Duodenal mucosa (tissue), 2 donors: ENCODE measurements around the gene SLC24A4.
"Not testable (repeated sequence)": the region's sequence is repeated elsewhere in the genome, so short reads cannot be mapped to it uniquely, and the experiment has no call there.

Experiments used
- H3K27ac ChIP-seq: one replicate; pipeline ENCODE4 v1.7.0; 2013; ENCODE audit warnings: low read depth, low read length
- H3K27me3 ChIP-seq, 2 donors: one replicate each; pipeline ENCODE4 v1.7.0; 2013; ENCODE audit warnings: low read length in 2 of 2, control low read depth in 1 of 2; ENCODE audit not compliant: insufficient read depth in 2 of 2, control insufficient read depth in 1 of 2
- H3K36me3 ChIP-seq, 2 donors: one replicate each; pipeline ENCODE4 v1.7.0; 2013; ENCODE audit warnings: low read length in 2 of 2, control low read depth in 1 of 2; ENCODE audit not compliant: insufficient read depth in 2 of 2, control insufficient read depth in 1 of 2
- H3K4me1 ChIP-seq, 2 donors: one replicate each; pipeline ENCODE4 v1.7.0; 2013; ENCODE audit warnings: low read length in 2 of 2, control low read depth in 1 of 2; ENCODE audit not compliant: insufficient read depth in 2 of 2, control insufficient read depth in 1 of 2
- H3K4me3 ChIP-seq, 2 donors: one replicate each; pipeline ENCODE4 v1.7.0; 2013; ENCODE audit warnings: low read length in 2 of 2, low read depth in 1 of 2
- H3K9ac ChIP-seq, 2 donors: one replicate each; pipeline ENCODE4 v1.7.0; 2013; ENCODE audit warnings: low read length in 2 of 2, low read depth in 1 of 2
- H3K9me3 ChIP-seq, 2 donors: one replicate each; pipeline ENCODE4 v1.7.0; 2013; ENCODE audit warnings: low read length in 2 of 2, control low read depth in 1 of 2; ENCODE audit not compliant: control insufficient read depth in 1 of 2

The SLC24A4 gene

DNA sequence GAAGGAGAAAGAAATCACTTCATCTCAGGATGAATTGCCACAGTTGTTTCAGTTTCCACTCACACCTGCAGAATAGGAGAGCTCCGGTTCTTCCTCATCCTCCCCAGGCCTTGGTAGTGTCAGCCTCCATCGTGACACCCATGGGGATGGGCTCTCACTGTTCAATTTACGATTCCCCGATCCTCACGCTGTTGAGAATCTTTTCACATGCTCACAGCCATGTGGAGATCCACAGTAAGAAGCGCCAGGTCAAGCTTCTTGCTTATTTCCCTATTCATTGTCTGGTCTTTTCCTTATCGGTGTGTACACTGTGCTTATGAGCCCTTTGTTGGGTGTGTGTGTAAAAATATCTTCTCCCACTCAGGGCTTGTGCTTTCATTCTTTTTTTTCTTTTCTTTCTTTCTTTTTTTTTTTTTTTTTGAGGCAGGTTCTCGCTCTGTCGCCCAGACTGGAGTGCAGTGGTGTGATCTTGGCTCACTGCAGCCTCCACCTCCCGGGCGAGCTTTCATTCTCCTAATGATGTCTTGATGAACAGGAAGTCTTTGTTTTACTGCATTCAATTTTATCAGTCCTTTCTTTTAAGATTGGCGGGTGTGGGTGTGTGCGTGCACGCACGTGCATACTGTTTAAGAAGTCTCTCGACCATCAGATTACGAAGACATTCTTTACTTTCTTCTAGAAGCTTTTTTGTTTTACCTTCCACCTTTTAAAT is 212.1 kb downstream of the SLC24A4 start:
- no peaks in the 10 kb centered on the region for H3K9me3 ChIP-seq
- peaks cover 18 to 28% of the 10 kb centered on the region in 2 donors for H3K4me1 ChIP-seq
- no peaks in the 10 kb centered on the region for H3K36me3 ChIP-seq
- no peak overlapping the region for H3K27ac ChIP-seq
- H3K4me3 ChIP-seq = peak overlapping the region in 1 of 2 donors; percentile 23
- H3K27me3 ChIP-seq = no peaks in the 10 kb centered on the region
- H3K9ac ChIP-seq = no peak overlapping the region

DNA sequence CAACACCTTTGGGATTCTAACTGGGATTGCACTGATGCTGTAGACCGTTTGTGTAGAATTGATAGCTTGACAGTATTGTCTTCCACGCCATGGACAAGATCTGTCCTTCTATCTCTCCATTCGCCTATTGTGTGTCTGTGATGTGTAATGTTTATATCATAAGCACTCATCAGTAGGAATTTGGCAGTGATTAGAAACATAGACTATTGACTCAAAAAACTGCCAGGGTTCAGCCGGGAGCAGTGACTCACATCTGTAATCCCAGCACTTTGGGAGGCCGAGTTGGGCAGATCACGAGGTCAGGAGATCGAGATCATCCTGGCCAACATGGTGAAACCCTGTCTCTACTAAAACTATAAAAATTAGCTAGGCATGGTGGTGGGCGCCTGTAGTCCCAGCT is 213.3 kb downstream of the SLC24A4 start:
- H3K9me3 ChIP-seq, H3K9ac ChIP-seq, H3K27ac ChIP-seq, H3K36me3 ChIP-seq, H3K27me3 ChIP-seq, H3K4me3 ChIP-seq: not testable (repeated sequence)
- H3K4me1 ChIP-seq = peaks cover 28 to 40% of the 10 kb centered on the region in 2 donors

DNA sequence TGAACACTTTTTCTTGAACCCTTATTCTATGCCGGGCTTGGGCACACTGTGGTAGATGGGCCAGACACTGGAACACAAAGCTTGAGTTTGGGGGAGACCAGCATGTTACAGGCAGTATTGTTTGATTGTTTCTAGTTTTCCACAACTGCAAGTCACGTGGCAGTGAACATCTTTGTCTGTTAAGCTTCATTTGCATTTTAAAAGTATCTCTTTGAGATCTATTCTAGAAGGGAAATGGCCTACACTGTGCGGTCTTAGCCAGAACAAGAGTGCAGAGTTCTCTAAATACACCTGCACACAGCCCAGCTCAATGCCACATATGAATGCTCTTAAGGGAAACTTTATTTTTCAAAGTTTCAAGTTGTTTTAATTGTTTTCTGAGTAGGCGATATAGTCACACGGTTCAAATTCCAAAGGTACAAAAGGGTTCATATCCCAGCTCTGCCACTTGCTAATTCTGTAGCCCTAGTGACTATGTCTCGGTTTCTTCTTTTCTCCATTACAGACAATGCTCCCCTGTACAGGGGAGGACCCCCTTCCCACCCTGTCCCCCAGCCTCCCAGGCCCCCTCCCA is 215.5 kb downstream of the SLC24A4 start:
- H3K27me3 ChIP-seq = no peaks in the 10 kb centered on the region
- H3K4me3 ChIP-seq = no peak overlapping the region

GRCh38 chr14:92539419-92539818 is 216.5 kb downstream of the SLC24A4 start:
- peaks cover 28 to 40% of the 10 kb centered on the region in 2 donors for H3K4me1 ChIP-seq
- no peak overlapping the region for H3K4me3 ChIP-seq
- H3K27ac ChIP-seq = peak overlapping the region; percentile 44
- no peaks in the 10 kb centered on the region for H3K27me3 ChIP-seq
- no peaks in the 10 kb centered on the region for H3K36me3 ChIP-seq
- H3K9me3 ChIP-seq = no peaks in the 10 kb centered on the region
- peak overlapping the region in 1 of 2 donors; percentile 55 for H3K9ac ChIP-seq

More for the DNA sequence above, 215.5 kb downstream of the SLC24A4 start:
- Histone ChIP-seq H3K4me1 (peaks cover 28 to 40% of the 10 kb centered on the region in 2 donors), H3K36me3 (no peaks in the 10 kb centered on the region), H3K9me3 (no peaks in the 10 kb centered on the region), H3K9ac (no peak overlapping the region), H3K27ac (no peak overlapping the region)

GRCh38 chr14:92539875-92540274 is 216.9 kb downstream of the SLC24A4 start:
- peak overlapping the region; percentile 44 for H3K27ac ChIP-seq
- H3K9ac ChIP-seq = peak overlapping the region; percentile 45 to 55
- no peaks in the 10 kb centered on the region for H3K9me3 ChIP-seq
- H3K27me3 ChIP-seq = no peaks in the 10 kb centered on the region
- no peak overlapping the region for H3K4me3 ChIP-seq
- H3K36me3 ChIP-seq = no peaks in the 10 kb centered on the region
- peaks cover 28 to 40% of the 10 kb centered on the region in 2 donors for H3K4me1 ChIP-seq

DNA sequence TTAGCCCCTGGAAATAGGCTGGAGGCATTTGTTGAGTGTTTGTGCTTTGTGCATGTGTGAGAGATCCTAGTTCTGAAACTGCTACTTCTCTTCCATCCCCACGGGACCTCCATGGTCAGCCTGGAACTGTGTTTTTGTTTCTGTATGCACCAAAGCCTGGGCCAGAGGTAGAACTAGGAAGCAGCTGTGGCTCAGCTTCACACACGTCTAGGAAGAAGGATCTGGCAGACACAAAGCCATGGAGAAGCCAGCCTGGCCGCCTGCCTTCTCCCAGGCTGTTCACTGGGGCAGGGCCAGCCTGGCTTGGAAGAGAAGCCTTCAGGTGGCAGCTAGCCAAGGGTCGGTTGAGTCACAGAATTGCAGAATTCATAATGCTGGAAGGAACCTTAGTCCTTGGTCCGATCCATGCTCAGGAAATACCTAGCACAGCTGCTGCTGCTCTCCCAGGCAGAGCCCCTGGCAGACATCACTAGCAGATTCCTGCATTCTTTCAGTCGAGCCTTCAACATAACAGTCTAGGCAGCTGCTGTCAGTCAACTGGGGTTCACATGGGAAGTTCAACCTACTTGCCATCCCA is 217.6 kb downstream of the SLC24A4 start:
- Histone ChIP-seq H3K4me3 (no peak overlapping the region), H3K9ac (peak overlapping the region in 1 of 2 donors; percentile 55), H3K9me3 (no peaks in the 10 kb centered on the region)

GRCh38 chr14:92542766-92543554 is 220.0 kb downstream of the SLC24A4 start:
- H3K27ac ChIP-seq = no peak overlapping the region
- H3K36me3 ChIP-seq = no peaks in the 10 kb centered on the region

More for the DNA sequence above, 217.6 kb downstream of the SLC24A4 start:
- Histone ChIP-seq H3K4me1 (peaks cover 28 to 36% of the 10 kb centered on the region in 2 donors), H3K27ac (peak overlapping the region; percentile 44), H3K27me3 (no peaks in the 10 kb centered on the region), H3K36me3 (no peaks in the 10 kb centered on the region)

DNA sequence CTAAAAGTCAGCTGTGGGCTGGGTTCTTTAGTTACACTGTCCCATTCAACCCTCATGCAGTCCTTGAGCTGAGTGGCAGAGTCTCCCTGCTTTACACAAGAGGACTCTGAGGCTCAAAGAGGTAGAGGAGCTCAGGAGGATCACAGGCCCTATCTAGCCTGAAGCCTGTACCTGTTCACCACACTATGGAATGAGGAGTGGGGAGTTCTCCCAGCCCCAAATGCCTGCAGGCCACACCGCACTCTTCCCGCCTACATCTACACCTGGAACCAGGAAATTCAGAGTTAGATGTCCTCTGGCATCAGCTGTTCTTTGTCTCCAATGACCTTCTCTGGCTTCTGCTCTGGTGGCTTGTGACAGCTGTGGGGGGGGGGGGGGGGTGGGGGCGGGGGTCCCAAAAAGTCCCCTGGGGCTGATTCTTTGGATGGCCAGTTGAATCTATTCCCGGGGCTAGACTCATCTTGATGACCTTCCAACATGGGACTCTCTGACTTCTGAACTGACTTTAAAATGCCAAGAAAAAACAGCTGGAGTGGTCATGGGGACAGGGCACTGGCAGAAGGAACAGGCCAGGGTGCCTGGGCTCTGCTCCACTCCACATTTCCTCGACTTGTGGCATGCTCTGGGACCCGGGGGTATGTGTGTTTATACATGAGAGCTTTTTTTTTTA is 221.2 kb downstream of the SLC24A4 start:
- H3K27me3 ChIP-seq = no peaks in the 10 kb centered on the region
- H3K36me3 ChIP-seq = no peaks in the 10 kb centered on the region
- no peak overlapping the region for H3K4me3 ChIP-seq
- no peaks in the 10 kb centered on the region for H3K9me3 ChIP-seq
- H3K9ac ChIP-seq = no peak overlapping the region
- peaks cover 19 to 21% of the 10 kb centered on the region in 2 donors for H3K4me1 ChIP-seq
- no peak overlapping the region for H3K27ac ChIP-seq

More at GRCh38 chr14:92542766-92543554, 220.0 kb downstream of the SLC24A4 start:
- Histone ChIP-seq H3K4me1 (peaks cover 28 to 31% of the 10 kb centered on the region in 2 donors), H3K9ac (no peak overlapping the region), H3K4me3 (no peak overlapping the region), H3K9me3 (no peaks in the 10 kb centered on the region), H3K27me3 (no peaks in the 10 kb centered on the region)

DNA sequence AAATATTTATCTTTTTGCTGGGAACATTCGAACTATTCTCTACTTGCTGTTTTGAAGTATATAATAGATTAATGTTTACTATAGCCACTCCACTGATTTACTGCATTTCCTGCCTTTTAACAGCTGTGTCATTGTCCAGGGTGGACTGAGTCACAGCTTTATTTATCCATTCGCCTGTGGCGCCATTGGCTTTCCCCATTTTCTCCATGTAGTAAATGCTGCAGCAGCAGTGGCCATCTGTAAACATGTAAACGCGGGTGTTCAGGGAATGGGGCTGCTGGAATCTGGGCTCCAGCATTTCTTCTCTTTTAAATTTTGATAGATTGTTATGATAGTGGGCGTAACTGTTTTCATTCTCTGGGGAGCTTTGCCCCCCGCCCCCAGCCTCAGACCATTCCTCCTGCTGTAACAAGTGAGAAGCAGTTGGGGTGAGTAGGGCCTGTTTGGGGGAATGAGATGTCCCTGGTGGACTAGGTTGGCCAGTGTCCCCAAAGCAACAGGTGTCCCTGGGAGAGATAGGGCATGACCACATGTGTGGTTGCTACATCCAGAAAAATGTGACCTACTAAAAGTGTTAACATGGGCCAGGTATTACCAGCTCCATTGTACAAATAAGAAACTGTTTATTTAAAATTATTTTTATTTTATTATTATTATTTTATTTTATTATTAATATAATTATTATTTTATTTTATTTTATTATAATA is 223.5 kb downstream of the SLC24A4 start:
- H3K4me1 ChIP-seq = peaks cover 5% of the 10 kb centered on the region in 2 donors
- H3K27me3 ChIP-seq = no peaks in the 10 kb centered on the region
- no peaks in the 10 kb centered on the region for H3K9me3 ChIP-seq
- no peaks in the 10 kb centered on the region for H3K36me3 ChIP-seq
- no peak overlapping the region for H3K27ac ChIP-seq
- no peak overlapping the region for H3K9ac ChIP-seq
- H3K4me3 ChIP-seq = no peak overlapping the region
